ENCODE data around the gene ANXA10.
"Not testable (repeated sequence)": the region's sequence is repeated elsewhere in the genome, so short reads cannot be mapped to it uniquely, and the experiment has no call there.

The ANXA10 gene

GRCh38 chr4:168164045-168164444 is 71.7 kb downstream of the ANXA10 start:
- no peak for DNase-seq

- DNase-seq, result no peak
Measured at GRCh38 chr4:168164915-168165548, 72.7 kb downstream of the ANXA10 start.

- no peak for DNase-seq
Measured at GRCh38 chr4:168167714-168168284, 75.5 kb downstream of the ANXA10 start.

GRCh38 chr4:168174308-168174707 is 82.0 kb downstream of the ANXA10 start:
- DNase-seq, result no peak

GRCh38 chr4:168177546-168178149 is 85.3 kb downstream of the ANXA10 start:
- DNase-seq, result no peak

GRCh38 chr4:168183717-168184571 is 91.6 kb downstream of the ANXA10 start:
- DNase-seq, result no peak

- DNase-seq, result no peak
Measured at GRCh38 chr4:168188754-168189153, 96.4 kb downstream of the ANXA10 start.

- no peak for DNase-seq
Measured at GRCh38 chr4:168197926-168198325, 105.6 kb downstream of the ANXA10 start.

GRCh38 chr4:168199260-168199957 is 107.1 kb downstream of the ANXA10 start:
- no peak for DNase-seq

- DNase-seq, result no peak
Measured at GRCh38 chr4:168200685-168201084, 108.3 kb downstream of the ANXA10 start.

- no peak for DNase-seq
Measured at GRCh38 chr4:168203233-168203911, 111.0 kb downstream of the ANXA10 start.

- no peak for DNase-seq
Measured at GRCh38 chr4:168208957-168209614, 116.7 kb downstream of the ANXA10 start.

GRCh38 chr4:168212656-168213055 is 120.3 kb downstream of the ANXA10 start:
- DNase-seq, result no peak

- DNase-seq, result not testable (repeated sequence)
Measured at GRCh38 chr4:168213511-168213910, 121.2 kb downstream of the ANXA10 start.

- DNase-seq, result no peak
Measured at GRCh38 chr4:168218645-168219044, 126.3 kb downstream of the ANXA10 start.

GRCh38 chr4:168220893-168221292 is 128.6 kb downstream of the ANXA10 start:
- no peak for DNase-seq

- no peak for DNase-seq
Measured at GRCh38 chr4:168221301-168221700, 129.0 kb downstream of the ANXA10 start.

All from stimulated activated CD4-positive, alpha-beta T cell treated with anti-CD3 and anti-CD28 coated beads, Interleukin-1b, Interleukin-23, amount 100 ng/mL, for 48 hours (primary cell).